Breast epithelium (tissue), 3 donors: ENCODE measurements around the gene TRIM47.

ENCODE experiments used
- POLR2A ChIP-seq: fragments of 450-650 bp; IDR thresholded peaks from one replicate; pipeline ENCODE4 v1.6.1; 2016; ENCODE audit warnings: antibody characterized with exemption, mild to moderate bottlenecking, moderate library complexity
- TF ChIP-seq, protein P1 (sequence below), 3 donors: fragments of 450-650 bp; IDR thresholded peaks; one replicate each; pipeline ENCODE4 v1.5.1; 2016 to 2017; ENCODE audit warnings: antibody characterized with exemption in 3 of 3, mild to moderate bottlenecking in 3 of 3, moderate library complexity in 3 of 3

- TF ChIP-seq, protein P1, sequence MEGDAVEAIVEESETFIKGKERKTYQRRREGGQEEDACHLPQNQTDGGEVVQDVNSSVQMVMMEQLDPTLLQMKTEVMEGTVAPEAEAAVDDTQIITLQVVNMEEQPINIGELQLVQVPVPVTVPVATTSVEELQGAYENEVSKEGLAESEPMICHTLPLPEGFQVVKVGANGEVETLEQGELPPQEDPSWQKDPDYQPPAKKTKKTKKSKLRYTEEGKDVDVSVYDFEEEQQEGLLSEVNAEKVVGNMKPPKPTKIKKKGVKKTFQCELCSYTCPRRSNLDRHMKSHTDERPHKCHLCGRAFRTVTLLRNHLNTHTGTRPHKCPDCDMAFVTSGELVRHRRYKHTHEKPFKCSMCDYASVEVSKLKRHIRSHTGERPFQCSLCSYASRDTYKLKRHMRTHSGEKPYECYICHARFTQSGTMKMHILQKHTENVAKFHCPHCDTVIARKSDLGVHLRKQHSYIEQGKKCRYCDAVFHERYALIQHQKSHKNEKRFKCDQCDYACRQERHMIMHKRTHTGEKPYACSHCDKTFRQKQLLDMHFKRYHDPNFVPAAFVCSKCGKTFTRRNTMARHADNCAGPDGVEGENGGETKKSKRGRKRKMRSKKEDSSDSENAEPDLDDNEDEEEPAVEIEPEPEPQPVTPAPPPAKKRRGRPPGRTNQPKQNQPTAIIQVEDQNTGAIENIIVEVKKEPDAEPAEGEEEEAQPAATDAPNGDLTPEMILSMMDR (IDR thresholded peaks at IDR 0.05) = no peak
- no peak for TF ChIP-seq POLR2A
Measured at GRCh38 chr17:75897160-75898019, 19.0 kb upstream of the TRIM47 start.
